Trophoblast cell (in vitro differentiated cells and primary cell): ENCODE data around the gene FGGY.

Experiments used
- DNase-seq, 2 donors: peaks; one replicate each; pipeline ENCODE4 v3.0.0-alpha.2; 2016
- H2AFZ ChIP-seq: 2 replicates; pipeline ENCODE4 v1.6.1; 2013; ENCODE audit warnings: low read length, moderate library complexity, mild to moderate bottlenecking; ENCODE audit not compliant: insufficient read depth, poor library complexity
- H2AK5ac ChIP-seq: 2 replicates; pipeline ENCODE4 v1.6.1; 2013; ENCODE audit warnings: mild to moderate bottlenecking, low read length
- H2BK120ac ChIP-seq: 2 replicates; pipeline ENCODE4 v1.6.1; 2013; ENCODE audit warnings: low read length, mild to moderate bottlenecking, moderate library complexity; ENCODE audit not compliant: insufficient read depth, poor library complexity
- H2BK12ac ChIP-seq: 2 replicates; pipeline ENCODE4 v1.6.1; 2013; ENCODE audit warnings: mild to moderate bottlenecking, low read length, moderate library complexity
- H2BK5ac ChIP-seq: 2 replicates; pipeline ENCODE4 v1.6.1; 2013; ENCODE audit warnings: low read length, low read depth, moderate library complexity, mild to moderate bottlenecking; ENCODE audit not compliant: poor library complexity
- H3K14ac ChIP-seq: 2 replicates; pipeline ENCODE4 v1.6.1; 2013; ENCODE audit warnings: mild to moderate bottlenecking, low read length
- H3K18ac ChIP-seq: 2 replicates; pipeline ENCODE4 v1.6.1; 2013; ENCODE audit warnings: mild to moderate bottlenecking, low read length
- H3K23ac ChIP-seq: 2 replicates; pipeline ENCODE4 v1.6.1; 2013; ENCODE audit warnings: low read length
- H3K27ac ChIP-seq: 2 replicates; pipeline ENCODE4 v1.5.1; 2013; ENCODE audit warnings: low read depth, mild to moderate bottlenecking, inconsistent platforms, low read length, moderate library complexity
- H3K27me3 ChIP-seq: 2 replicates; pipeline ENCODE4 v1.6.1; 2013; ENCODE audit warnings: inconsistent platforms, mild to moderate bottlenecking, low read length, moderate library complexity; ENCODE audit not compliant: insufficient read depth
- H3K36me3 ChIP-seq, 2 experiments: 1 replicate in 1 of 2; 2 replicates in 1 of 2; pipeline ENCODE4 v1.6.1; 2013; ENCODE audit warnings: low read length in 2 of 2, mild to moderate bottlenecking in 2 of 2, moderate library complexity in 1 of 2; ENCODE audit not compliant: insufficient read depth in 2 of 2, control insufficient read depth in 1 of 2
- H3K4ac ChIP-seq: 2 replicates; pipeline ENCODE4 v1.6.1; 2013; ENCODE audit warnings: low read depth, mild to moderate bottlenecking, low read length, moderate library complexity
- H3K4me1 ChIP-seq, 2 experiments: 1 replicate in 1 of 2; 2 replicates in 1 of 2; pipeline ENCODE4 v1.6.1; 2013; ENCODE audit warnings: low read length in 2 of 2, mild to moderate bottlenecking in 2 of 2, moderate library complexity in 1 of 2; ENCODE audit not compliant: insufficient read depth in 2 of 2, control insufficient read depth in 1 of 2
- H3K4me2 ChIP-seq: 2 replicates; pipeline ENCODE4 v1.6.1; 2013; ENCODE audit warnings: inconsistent platforms, mild to moderate bottlenecking, low read length, moderate library complexity
- H3K4me3 ChIP-seq: 2 replicates; pipeline ENCODE4 v1.5.1; 2013; ENCODE audit warnings: mild to moderate bottlenecking, low read depth, low read length, inconsistent platforms
- H3K79me1 ChIP-seq: one replicate; pipeline ENCODE4 v1.6.1; 2013; ENCODE audit warnings: low read length
- H3K79me2 ChIP-seq: 2 replicates; pipeline ENCODE4 v1.6.1; 2013; ENCODE audit warnings: low read length, mild to moderate bottlenecking; ENCODE audit not compliant: control insufficient read depth, insufficient read depth, poor library complexity
- H3K9ac ChIP-seq: 2 replicates; pipeline ENCODE4 v1.6.1; 2013; ENCODE audit warnings: mild to moderate bottlenecking, low read length
- H3K9me3 ChIP-seq: 2 replicates; pipeline ENCODE4 v1.6.1; 2013; ENCODE audit warnings: low read depth, mild to moderate bottlenecking, control low read depth, inconsistent platforms, low read length; ENCODE audit not compliant: insufficient read depth
- H4K12ac ChIP-seq: 2 replicates; pipeline ENCODE4 v1.6.1; 2013; ENCODE audit warnings: low read depth, mild to moderate bottlenecking, low read length, moderate library complexity
- H4K8ac ChIP-seq: 2 replicates; pipeline ENCODE4 v1.6.1; 2013; ENCODE audit warnings: low read depth, mild to moderate bottlenecking, low read length, moderate library complexity
- H4K91ac ChIP-seq: one replicate; pipeline ENCODE4 v1.6.1; 2013; ENCODE audit warnings: low read depth, mild to moderate bottlenecking, low read length, moderate library complexity
- WGBS: extraction: QIAGEN DNeasy Blood & Tissue Kit; methylation state at CpG from one replicate; pipeline ENCODE4 v1.1.7; 2013; ENCODE audit warnings: missing lambda C conversion rate; ENCODE audit not compliant: insufficient read length, insufficient coverage; ENCODE audit errors: extremely low coverage; 5-methylcytosine and 5-hydroxymethylcytosine counted together

The FGGY gene

GRCh38 chr1:59671066-59671952 lies 374.4 kb downstream of the FGGY start:
- H2AK5ac ChIP-seq: peak overlapping the region; percentile 91
- H2BK5ac ChIP-seq: peak overlapping the region; percentile 74
- H4K91ac ChIP-seq: peak overlapping the region; percentile 97
- H2BK120ac ChIP-seq: peak overlapping the region; percentile 95
- H3K4me2 ChIP-seq: no peak overlapping the region
- H3K79me2 ChIP-seq: peaks cover 9% of the 10 kb centered on the region
- H3K14ac ChIP-seq: peak overlapping the region; percentile 66
- peak overlapping the region; percentile 1 for H3K9ac ChIP-seq
- no peak for DNase-seq
- no peaks in the 10 kb centered on the region for H3K9me3 ChIP-seq
- H3K4me1 ChIP-seq: peaks cover 17 to 20% of the 10 kb centered on the region in 2 experiments
- no peak overlapping the region for H4K12ac ChIP-seq
- peak overlapping the region; percentile 47 for H3K23ac ChIP-seq
- peak overlapping the region; percentile 14 for H2AFZ ChIP-seq
- H3K36me3 ChIP-seq: no peaks in the 10 kb centered on the region
- peaks cover 55% of the 10 kb centered on the region for H3K79me1 ChIP-seq
- H2BK12ac ChIP-seq: peak overlapping the region; percentile 100
- peak overlapping the region; percentile 89 for H3K18ac ChIP-seq
- H4K8ac ChIP-seq: peak overlapping the region; percentile 59
- H3K27me3 ChIP-seq: no peaks in the 10 kb centered on the region
- WGBS: no CpG with 5 or more reads among the region's 5 CpGs
- peak overlapping the region; percentile 63 for H3K4ac ChIP-seq
- H3K27ac ChIP-seq: peak overlapping the region; percentile 68
- no peak overlapping the region for H3K4me3 ChIP-seq

GRCh38 chr1:59671953-59672305 lies 375.0 kb downstream of the FGGY start:
- Histone ChIP-seq H4K8ac (peak overlapping the region; percentile 59), H3K36me3 (no peaks in the 10 kb centered on the region), H3K79me2 (peaks cover 9% of the 10 kb centered on the region), H2BK5ac (peak overlapping the region; percentile 74), H3K9ac (no peak overlapping the region), H3K4me2 (no peak overlapping the region), H3K4me3 (no peak overlapping the region), H4K12ac (no peak overlapping the region), H2AK5ac (peak overlapping the region; percentile 91), H3K4ac (peak overlapping the region; percentile 56), H2AFZ (no peak overlapping the region), H2BK12ac (peak overlapping the region; percentile 97), H2BK120ac (peak overlapping the region; percentile 95), H4K91ac (peak overlapping the region; percentile 92), H3K14ac (peak overlapping the region; percentile 64), H3K4me1 (peaks cover 20 to 22% of the 10 kb centered on the region in 2 experiments), H3K27ac (peak overlapping the region; percentile 33), H3K23ac (no peak overlapping the region), H3K79me1 (peaks cover 55% of the 10 kb centered on the region), H3K18ac (peak overlapping the region; percentile 70), H3K9me3 (no peaks in the 10 kb centered on the region), H3K27me3 (no peaks in the 10 kb centered on the region)
- peak in 1 of 2 donors; percentile 53 for DNase-seq
- WGBS: no CpG with 5 or more reads among the region's 4 CpGs

GRCh38 chr1:59672851-59673572 lies 376.1 kb downstream of the FGGY start:
- Histone ChIP-seq H3K14ac (peak overlapping the region; percentile 16), H3K4me1 (peaks cover 20 to 23% of the 10 kb centered on the region in 2 experiments), H3K9me3 (no peaks in the 10 kb centered on the region), H3K4ac (peak overlapping the region; percentile 25), H3K79me1 (peaks cover 52% of the 10 kb centered on the region), H3K9ac (no peak overlapping the region), H3K79me2 (peaks cover 9% of the 10 kb centered on the region), H3K4me2 (no peak overlapping the region), H4K12ac (peak overlapping the region; percentile 58), H2BK12ac (peak overlapping the region; percentile 71), H4K91ac (peak overlapping the region; percentile 75), H2AFZ (peak overlapping the region; percentile 64), H4K8ac (peak overlapping the region; percentile 63), H2BK5ac (peak overlapping the region; percentile 53), H2AK5ac (peak overlapping the region; percentile 26), H3K36me3 (no peaks in the 10 kb centered on the region), H3K4me3 (no peak overlapping the region), H3K18ac (peak overlapping the region; percentile 20), H3K27me3 (no peaks in the 10 kb centered on the region), H2BK120ac (peak overlapping the region; percentile 56), H3K23ac (no peak overlapping the region), H3K27ac (peak overlapping the region; percentile 79)
- no CpG with 5 or more reads among the region's 7 CpGs for WGBS
- DNase-seq: peak; percentile 66 to 80

DNA sequence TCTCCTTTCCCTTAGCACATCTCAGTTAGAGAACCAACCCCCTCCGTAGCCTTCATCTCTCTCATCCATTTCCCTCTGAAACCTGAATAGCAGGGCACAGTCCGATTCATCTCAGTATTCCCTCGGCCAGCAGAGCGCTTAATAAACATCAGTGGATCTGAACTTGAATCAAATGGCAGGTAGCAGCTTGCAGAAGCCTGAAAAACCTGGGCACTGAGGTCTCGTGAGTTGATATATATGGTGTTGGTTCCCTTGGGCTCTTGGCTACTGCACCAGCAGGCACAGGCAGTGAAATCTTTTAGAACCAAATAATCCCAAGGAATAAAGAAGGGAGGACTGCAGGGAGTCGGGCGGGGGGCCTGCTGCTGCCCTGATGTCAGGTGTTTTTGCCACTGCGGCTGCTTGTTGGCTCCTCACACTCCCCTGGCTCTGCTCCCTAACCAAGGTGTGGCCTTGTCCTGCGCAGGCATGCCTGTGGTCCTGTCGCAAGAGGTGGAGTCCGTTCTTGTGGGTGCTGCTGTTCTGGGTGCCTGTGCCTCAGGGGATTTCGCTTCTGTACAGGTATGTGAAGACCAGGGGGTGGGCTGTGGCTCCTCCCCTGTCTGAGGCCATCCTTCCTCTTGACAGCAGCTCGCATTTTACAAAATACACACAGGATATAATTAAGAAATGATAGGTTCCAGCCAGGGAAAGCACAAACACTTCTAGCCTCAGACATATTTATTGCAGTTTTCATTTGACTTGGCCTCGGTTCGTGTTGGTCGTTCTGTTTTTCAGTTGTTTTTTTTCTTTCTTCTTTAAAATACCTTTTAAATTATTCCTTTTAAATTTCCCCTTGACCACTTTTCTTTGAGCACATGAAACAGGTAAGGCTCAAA lies 376.9 kb downstream of the FGGY start:
- Histone ChIP-seq H3K79me1 (peaks cover 48% of the 10 kb centered on the region), H3K14ac (peak overlapping the region; percentile 16), H4K12ac (no peak overlapping the region), H4K8ac (peak overlapping the region; percentile 63), H2AFZ (peak overlapping the region; percentile 8), H2BK12ac (peak overlapping the region; percentile 71), H3K79me2 (peaks cover 5% of the 10 kb centered on the region), H3K4me2 (no peak overlapping the region), H3K27me3 (no peaks in the 10 kb centered on the region), H3K18ac (peak overlapping the region; percentile 20), H3K23ac (no peak overlapping the region), H4K91ac (peak overlapping the region; percentile 75), H2AK5ac (peak overlapping the region; percentile 26), H3K4me1 (peaks cover 20 to 26% of the 10 kb centered on the region in 2 experiments), H3K27ac (peak overlapping the region; percentile 79), H3K4me3 (peak overlapping the region; percentile 11), H3K9me3 (no peaks in the 10 kb centered on the region), H2BK120ac (peak overlapping the region; percentile 56), H3K36me3 (no peaks in the 10 kb centered on the region), H3K4ac (peak overlapping the region; percentile 25), H3K9ac (no peak overlapping the region), H2BK5ac (peak overlapping the region; percentile 53)
- DNase-seq: peak; percentile 27 to 36
- WGBS: no CpG with 5 or more reads among the region's 16 CpGs
